Breast epithelium (tissue), 4 donors: Measurements from ENCODE around the gene GNAZ. TPM values are rescaled to one million over a fixed set of nuclear protein-coding genes. Genes with fewer than 3 reads are reported as not detected.

Experiments
- DNase-seq, 2 donors: peaks; one replicate each; pipeline ENCODE4 v3.0.0-alpha.2; 2019; ENCODE audit warnings: low spot score in 2 of 2
- H3K27ac ChIP-seq, 2 donors: fragments of 200-600 bp; sonication (generic) in 1 of 2; one replicate each; pipeline ENCODE4 v1.5.1; 2016 to 2019; ENCODE audit warnings: mild to moderate bottlenecking in 1 of 2
- H3K27me3 ChIP-seq, 2 donors: fragments of 200-600 bp; sonication (generic) in 1 of 2; one replicate each; pipeline versions ENCODE4 v1.5.1 to v1.6.0; 2017 to 2019; ENCODE audit warnings: control low read depth in 1 of 2, mild to moderate bottlenecking in 1 of 2
- H3K36me3 ChIP-seq: fragments of 200-600 bp; one replicate; pipeline ENCODE4 v1.5.1; 2019
- H3K4me1 ChIP-seq, 2 donors: fragments of 200-600 bp; sonication (generic); one replicate each; pipeline ENCODE4 v1.5.1; 2016 to 2019; ENCODE audit warnings: control low read depth in 1 of 2
- H3K4me3 ChIP-seq, 3 donors: fragments of 200-600 bp; sonication (generic); 1 replicate in 2 of 3; 2 replicates in 1 of 3; pipeline ENCODE4 v1.5.1; 2016 to 2019; ENCODE audit warnings: mild to moderate bottlenecking in 3 of 3, moderate library complexity in 2 of 3
- H3K9me3 ChIP-seq, 2 donors: fragments of 200-600 bp; sonication (generic) in 1 of 2; one replicate each; pipeline ENCODE4 v1.5.1; 2016 to 2019; ENCODE audit warnings: control low read depth in 1 of 2
- CTCF ChIP-seq, 3 donors: fragments of 450-650 bp; IDR thresholded peaks; one replicate each; pipeline ENCODE4 v1.5.1; 2016 to 2017; ENCODE audit warnings: antibody characterized with exemption in 3 of 3, mild to moderate bottlenecking in 3 of 3, moderate library complexity in 3 of 3
- POLR2A ChIP-seq: fragments of 450-650 bp; IDR thresholded peaks from one replicate; pipeline ENCODE4 v1.6.1; 2016; ENCODE audit warnings: antibody characterized with exemption, mild to moderate bottlenecking, moderate library complexity
- POLR2AphosphoS5 ChIP-seq, 3 donors: sonication (generic); formaldehyde crosslinking; IDR thresholded peaks; one replicate each; pipeline ENCODE4 v1.6.1; 2017; ENCODE audit warnings: antibody characterized with exemption in 3 of 3
- intact Hi-C: fragments of 100-400 bp; cut with DNase I; formaldehyde crosslinking; loops from one replicate; pipeline ENCODE4 v1.15.1; 2023; ENCODE audit warnings: low total_unique reads
- total RNA-seq, 3 donors: library from RNA; depleted of rRNA; stranded (reverse); fragments of >200 nt; gene quantifications; one replicate each; pipeline ENCODE4 v1.1.0, GENCODE V29; 2016

GNAZ gene
- total RNA-seq, 3 donors from 2014 or later = 5.0 to 15.7 (median 5.3) TPM

- no peak for DNase-seq
- Histone ChIP-seq H3K4me3 (no peak overlapping the region), H3K27ac (no peak overlapping the region), H3K9me3 (no peaks in the 10 kb centered on the region), H3K36me3 (no peaks in the 10 kb centered on the region), H3K27me3 (no peaks in the 10 kb centered on the region), H3K4me1 (no peaks in the 10 kb centered on the region)
- intact Hi-C loops = no loop called here
- TF ChIP-seq CTCF (IDR thresholded peaks at IDR 0.05) (no peak), POLR2AphosphoS5 (IDR thresholded peaks at IDR 0.05) (no peak), POLR2A (no peak)
These were observed 40.7 kb downstream of the GNAZ start for GRCh38 chr22:23110922-23111527.

GRCh38 chr22:23112472-23113012 is 42.2 kb downstream of the GNAZ start:
- no peak overlapping the region for H3K27ac ChIP-seq
- no peaks in the 10 kb centered on the region for H3K27me3 ChIP-seq
- TF ChIP-seq POLR2AphosphoS5 (IDR thresholded peaks at IDR 0.05) (no peak), CTCF (IDR thresholded peaks at IDR 0.05) (no peak), POLR2A (no peak)
- H3K4me1 ChIP-seq = no peaks in the 10 kb centered on the region
- H3K36me3 ChIP-seq = no peaks in the 10 kb centered on the region
- H3K9me3 ChIP-seq = no peaks in the 10 kb centered on the region
- DNase-seq = no peak
- intact Hi-C loops = no loop called here
- H3K4me3 ChIP-seq = no peak overlapping the region

GRCh38 chr22:23113067-23113846 is 42.9 kb downstream of the GNAZ start:
- DNase-seq = no peak
- H3K4me3 ChIP-seq = no peak overlapping the region
- H3K27ac ChIP-seq = no peak overlapping the region
- TF ChIP-seq POLR2AphosphoS5 (IDR thresholded peaks at IDR 0.05) = no peak
- TF ChIP-seq POLR2A = no peak
- no peak for TF ChIP-seq CTCF (IDR thresholded peaks at IDR 0.05)
- H3K36me3 ChIP-seq = no peaks in the 10 kb centered on the region
- H3K27me3 ChIP-seq = no peaks in the 10 kb centered on the region
- intact Hi-C loops = no loop called here
- H3K4me1 ChIP-seq = no peaks in the 10 kb centered on the region
- no peaks in the 10 kb centered on the region for H3K9me3 ChIP-seq

- H3K27me3 ChIP-seq = no peaks in the 10 kb centered on the region
- intact Hi-C loops = no loop called here
- TF ChIP-seq POLR2A = no peak
- TF ChIP-seq CTCF (IDR thresholded peaks at IDR 0.05) = no peak
- no peak for TF ChIP-seq POLR2AphosphoS5 (IDR thresholded peaks at IDR 0.05)
- no peaks in the 10 kb centered on the region for H3K36me3 ChIP-seq
- H3K9me3 ChIP-seq = no peaks in the 10 kb centered on the region
- no peak overlapping the region for H3K4me3 ChIP-seq
- no peak for DNase-seq
- no peaks in the 10 kb centered on the region for H3K4me1 ChIP-seq
- H3K27ac ChIP-seq = no peak overlapping the region
These were observed 43.8 kb downstream of the GNAZ start for GRCh38 chr22:23113847-23114720.
